Activated B cell treated with CpG ODN at 0.5 μM for 24 hours (primary cell): ENCODE data around the gene TSPAN12. TPM values are rescaled to one million over a fixed set of nuclear protein-coding genes. Genes with fewer than 3 reads are reported as not detected.
A peak's percentile ranks its signal among the peaks of the same experiment; 100 is the strongest.

Source experiments
- ATAC-seq: fragments of 200-7000 bp; cut with Tn5 transposase; one replicate; pipeline ENCODE4 v1.10.0; 2021; ENCODE audit warnings: low read depth, mild to moderate bottlenecking, moderate library complexity
- CTCF ChIA-PET: fragments of 350-600 bp; sonication (Branson Sonifier 250); formaldehyde crosslinking; loops from one replicate; lab custom pipeline; 2021; ENCODE audit warnings: antibody characterized with exemption; lab: Charles Lee
- POLR2A ChIA-PET: fragments of 350-600 bp; sonication (Branson Sonifier 250); formaldehyde crosslinking; loops from one replicate; lab custom pipeline; 2021; ENCODE audit warnings: antibody characterized with exemption; lab: Charles Lee
- DNase-seq: peaks from one replicate; pipeline ENCODE4 v3.0.0; 2022
- H3K27ac Mint-ChIP-seq: one replicate; pipeline ENCODE4 v1.8.0; 2020; ENCODE audit warnings: mixed read lengths
- H3K27me3 Mint-ChIP-seq: one replicate; pipeline ENCODE4 v1.8.0; 2021; ENCODE audit warnings: mixed read lengths
- H3K36me3 Mint-ChIP-seq: one replicate; pipeline ENCODE4 v1.8.0; 2021; ENCODE audit warnings: low read depth, mixed read lengths
- H3K4me1 Mint-ChIP-seq: one replicate; pipeline ENCODE4 v1.8.0; 2021; ENCODE audit warnings: mixed read lengths
- H3K4me3 Mint-ChIP-seq: one replicate; pipeline ENCODE4 v1.8.0; 2020; ENCODE audit warnings: mild to moderate bottlenecking, mixed read lengths
- H3K9me3 Mint-ChIP-seq: one replicate; pipeline ENCODE4 v1.8.0; 2020; ENCODE audit warnings: mixed read lengths
- intact Hi-C: fragments of 100-400 bp; cut with micrococcal nuclease; formaldehyde crosslinking; loops from one replicate; pipeline ENCODE4 v1.15.1; 2024
- total RNA-seq: library from RNA; stranded (reverse); gene quantifications from 2 replicates; pipeline ENCODE4 v1.2.3, GENCODE V29; 2022
- TF ChIP-seq, protein P1 (sequence below): fragments of 200-600 bp; IDR thresholded peaks from one replicate; pipeline ENCODE4 v1.8.0; 2022; ENCODE audit warnings: antibody characterized with exemption, mild to moderate bottlenecking

TSPAN12 gene
- total RNA-seq, 1 donor from 2014 or later, result not detected

DNA sequence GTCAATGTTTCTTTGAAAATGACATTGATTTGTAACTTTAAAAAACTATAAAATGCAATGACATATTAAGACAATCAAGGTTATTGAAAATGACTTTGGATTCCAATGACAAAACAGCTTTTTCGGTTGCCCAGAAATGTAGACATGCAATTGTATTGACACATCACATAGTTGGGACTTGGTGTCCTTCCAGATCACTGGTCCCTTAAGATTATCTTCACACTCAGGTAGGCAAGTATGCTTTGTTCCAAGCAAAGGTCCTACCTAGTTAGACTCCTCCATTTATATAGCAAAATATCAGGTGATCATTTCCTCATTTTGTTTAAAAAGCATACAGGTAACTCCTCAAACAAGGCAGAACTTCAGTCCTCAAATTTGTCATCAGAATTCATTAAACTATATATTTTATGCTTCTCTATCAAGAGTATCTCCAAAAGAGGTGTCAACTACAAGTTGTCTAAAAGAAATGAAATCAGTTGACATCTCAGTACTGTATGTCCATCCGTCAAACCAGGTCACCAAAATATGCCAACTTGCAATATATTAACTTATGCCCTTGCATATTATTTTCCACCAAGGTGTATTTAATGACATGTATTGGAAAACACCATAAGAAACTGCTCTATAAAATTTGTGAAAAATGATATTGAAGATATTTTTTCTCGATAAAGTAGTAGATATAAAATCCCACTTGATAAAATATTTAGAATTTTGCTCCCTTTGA is 64.6 kb downstream of the TSPAN12 start:
- intact Hi-C loops, result loop anchor here (5.0 kb wide), 2 partner anchors 544 to 754 kb away; no protein-coding TSS in a partner anchor
- Mint-ChIP-seq H3K27ac (no peak overlapping the region), H3K4me1 (no peaks in the 10 kb centered on the region), H3K36me3 (no peaks in the 10 kb centered on the region), H3K4me3 (no peak overlapping the region), H3K27me3 (peaks cover 2% of the 10 kb centered on the region), H3K9me3 (peaks cover 2% of the 10 kb centered on the region)
- ChIA-PET POLR2A (no interaction called here), CTCF (interaction anchor here (0.9 to 3.2 kb wide), 4 partner anchors 13 to 1201 kb away, joined by 3 to 17 read pairs (median 6); no protein-coding TSS in a partner anchor)
- DNase-seq (no peak), ATAC-seq (no peak)
- TF ChIP-seq, protein P1, sequence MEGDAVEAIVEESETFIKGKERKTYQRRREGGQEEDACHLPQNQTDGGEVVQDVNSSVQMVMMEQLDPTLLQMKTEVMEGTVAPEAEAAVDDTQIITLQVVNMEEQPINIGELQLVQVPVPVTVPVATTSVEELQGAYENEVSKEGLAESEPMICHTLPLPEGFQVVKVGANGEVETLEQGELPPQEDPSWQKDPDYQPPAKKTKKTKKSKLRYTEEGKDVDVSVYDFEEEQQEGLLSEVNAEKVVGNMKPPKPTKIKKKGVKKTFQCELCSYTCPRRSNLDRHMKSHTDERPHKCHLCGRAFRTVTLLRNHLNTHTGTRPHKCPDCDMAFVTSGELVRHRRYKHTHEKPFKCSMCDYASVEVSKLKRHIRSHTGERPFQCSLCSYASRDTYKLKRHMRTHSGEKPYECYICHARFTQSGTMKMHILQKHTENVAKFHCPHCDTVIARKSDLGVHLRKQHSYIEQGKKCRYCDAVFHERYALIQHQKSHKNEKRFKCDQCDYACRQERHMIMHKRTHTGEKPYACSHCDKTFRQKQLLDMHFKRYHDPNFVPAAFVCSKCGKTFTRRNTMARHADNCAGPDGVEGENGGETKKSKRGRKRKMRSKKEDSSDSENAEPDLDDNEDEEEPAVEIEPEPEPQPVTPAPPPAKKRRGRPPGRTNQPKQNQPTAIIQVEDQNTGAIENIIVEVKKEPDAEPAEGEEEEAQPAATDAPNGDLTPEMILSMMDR, result no peak

DNA sequence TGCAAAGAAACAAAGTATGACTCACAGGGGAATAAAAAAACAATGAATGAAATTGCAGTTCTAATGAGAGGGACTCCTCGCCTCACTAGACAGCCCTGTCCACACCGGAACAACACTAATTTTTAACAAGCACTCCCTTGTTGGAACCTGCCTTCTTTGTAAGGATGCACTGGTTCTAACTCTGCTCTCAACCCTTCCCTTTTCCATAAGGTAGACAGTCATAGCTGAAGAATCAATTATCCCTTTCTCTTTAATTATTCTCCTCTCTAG is 65.1 kb downstream of the TSPAN12 start:
- ChIA-PET CTCF (interaction anchor here (0.9 to 3.2 kb wide), 12 partner anchors 8 to 1201 kb away, joined by 3 to 17 read pairs (median 4); no protein-coding TSS in a partner anchor), POLR2A (no interaction called here)
- intact Hi-C loops, result loop anchor here (1.0 to 5.0 kb wide), 7 partner anchors 149 to 1202 kb away; no protein-coding TSS in a partner anchor
- DNase-seq (no peak), ATAC-seq (no peak)
- H3K4me1 Mint-ChIP-seq, result no peaks in the 10 kb centered on the region
- peaks cover 2% of the 10 kb centered on the region for H3K9me3 Mint-ChIP-seq
- TF ChIP-seq, protein P1, result no peak
- no peak overlapping the region for H3K4me3 Mint-ChIP-seq
- H3K27ac Mint-ChIP-seq, result no peak overlapping the region
- H3K27me3 Mint-ChIP-seq, result peaks cover 2% of the 10 kb centered on the region
- no peaks in the 10 kb centered on the region for H3K36me3 Mint-ChIP-seq

DNA sequence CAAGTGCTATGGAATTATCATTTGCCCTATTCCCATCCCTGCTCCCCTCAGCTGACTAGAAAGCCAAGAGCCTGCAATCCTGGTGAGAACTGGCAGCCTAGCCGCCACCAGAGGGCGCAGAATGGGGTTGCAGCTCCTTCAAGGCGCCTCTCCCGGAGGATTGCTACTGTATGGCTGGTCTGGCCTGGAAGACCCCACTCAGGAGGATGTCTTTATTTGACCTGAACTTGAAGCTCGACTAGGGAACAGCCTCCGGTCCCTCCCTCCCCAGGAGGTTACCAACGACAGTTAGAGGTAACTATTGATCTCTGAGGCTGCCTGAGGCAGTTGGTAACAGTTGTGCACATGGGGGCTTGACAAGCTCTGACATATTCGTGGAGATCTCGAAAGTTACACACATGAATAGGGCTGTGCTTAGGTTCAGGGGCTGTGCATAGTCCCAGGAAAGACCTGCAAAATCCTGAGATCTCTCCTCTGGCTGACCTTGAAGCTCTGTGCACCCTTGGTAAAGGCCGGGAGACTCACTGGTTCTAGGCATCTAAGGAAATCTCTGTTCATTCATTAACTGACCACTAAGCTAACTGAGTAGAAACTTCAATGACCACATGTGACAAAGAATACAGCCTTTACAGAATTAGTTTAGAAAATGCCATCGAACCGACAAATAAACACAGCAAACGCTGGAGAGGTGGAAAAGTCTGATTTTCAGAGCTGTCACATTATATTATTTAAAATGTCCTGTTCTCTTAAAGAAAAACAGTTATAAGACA is 65.7 kb downstream of the TSPAN12 start:
- Mint-ChIP-seq H3K27me3 (peaks cover 2% of the 10 kb centered on the region), H3K27ac (no peak overlapping the region), H3K9me3 (peaks cover 2% of the 10 kb centered on the region), H3K36me3 (no peaks in the 10 kb centered on the region), H3K4me3 (no peak overlapping the region), H3K4me1 (no peaks in the 10 kb centered on the region)
- POLR2A ChIA-PET, result no interaction called here
- DNase-seq (peak; percentile 50), ATAC-seq (peak; percentile 73)
- intact Hi-C loops, result loop anchor here (1.0 to 5.0 kb wide), 7 partner anchors 149 to 1202 kb away; no protein-coding TSS in a partner anchor
- TF ChIP-seq, protein P1, result peak; percentile 74
- CTCF ChIA-PET, result interaction anchor here (0.6 to 3.2 kb wide), 18 partner anchors 9 to 1202 kb away, joined by 3 to 17 read pairs (median 4); no protein-coding TSS in a partner anchor

DNA sequence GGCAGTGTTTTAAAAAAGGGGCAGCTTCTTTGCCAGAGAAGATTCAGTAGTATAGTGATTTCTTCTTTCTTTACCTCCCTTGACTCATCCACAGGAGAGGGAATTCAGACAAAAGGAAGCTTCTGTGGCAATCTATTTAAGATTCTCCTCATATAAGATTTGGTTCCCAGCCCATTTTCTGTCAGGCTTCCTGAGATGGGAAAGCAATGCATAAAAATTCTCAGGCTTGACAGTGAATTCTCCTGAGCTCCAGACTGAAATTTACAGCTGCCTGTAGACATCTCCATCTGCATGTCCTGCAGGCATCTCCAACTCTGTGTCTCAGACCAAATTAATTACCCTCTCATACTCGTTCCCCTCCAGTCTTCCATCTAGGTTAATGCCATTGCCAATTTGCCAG is 72.8 kb downstream of the TSPAN12 start:
- no peak for ATAC-seq

More for the DNA sequence above, 72.8 kb downstream of the TSPAN12 start:
- H3K27me3 Mint-ChIP-seq, result peaks cover 2% of the 10 kb centered on the region
- no peak overlapping the region for H3K27ac Mint-ChIP-seq
- no peak overlapping the region for H3K4me3 Mint-ChIP-seq
- TF ChIP-seq, protein P1, result no peak
- H3K4me1 Mint-ChIP-seq, result no peaks in the 10 kb centered on the region
- DNase-seq, result no peak
- intact Hi-C loops, result no loop called here
- CTCF ChIA-PET, result interaction anchor here (1.3 kb wide), 1 partner anchor 10 kb away, joined by 3 read pairs; no protein-coding TSS in a partner anchor
- POLR2A ChIA-PET, result no interaction called here
- no peaks in the 10 kb centered on the region for H3K36me3 Mint-ChIP-seq
- H3K9me3 Mint-ChIP-seq, result no peaks in the 10 kb centered on the region
